ENCODE data around the gene ENG.

The ENG gene

GRCh38 chr9:127788337-127789011, 66.0 kb downstream of the ENG start:
- no peak for DNase-seq (ENCODE audit: low read depth)
- H3K4me3 ChIP-seq (ENCODE audit: control insufficient read depth, low read depth, low read length) = no peak overlapping the region
- TF ChIP-seq, protein P1, sequence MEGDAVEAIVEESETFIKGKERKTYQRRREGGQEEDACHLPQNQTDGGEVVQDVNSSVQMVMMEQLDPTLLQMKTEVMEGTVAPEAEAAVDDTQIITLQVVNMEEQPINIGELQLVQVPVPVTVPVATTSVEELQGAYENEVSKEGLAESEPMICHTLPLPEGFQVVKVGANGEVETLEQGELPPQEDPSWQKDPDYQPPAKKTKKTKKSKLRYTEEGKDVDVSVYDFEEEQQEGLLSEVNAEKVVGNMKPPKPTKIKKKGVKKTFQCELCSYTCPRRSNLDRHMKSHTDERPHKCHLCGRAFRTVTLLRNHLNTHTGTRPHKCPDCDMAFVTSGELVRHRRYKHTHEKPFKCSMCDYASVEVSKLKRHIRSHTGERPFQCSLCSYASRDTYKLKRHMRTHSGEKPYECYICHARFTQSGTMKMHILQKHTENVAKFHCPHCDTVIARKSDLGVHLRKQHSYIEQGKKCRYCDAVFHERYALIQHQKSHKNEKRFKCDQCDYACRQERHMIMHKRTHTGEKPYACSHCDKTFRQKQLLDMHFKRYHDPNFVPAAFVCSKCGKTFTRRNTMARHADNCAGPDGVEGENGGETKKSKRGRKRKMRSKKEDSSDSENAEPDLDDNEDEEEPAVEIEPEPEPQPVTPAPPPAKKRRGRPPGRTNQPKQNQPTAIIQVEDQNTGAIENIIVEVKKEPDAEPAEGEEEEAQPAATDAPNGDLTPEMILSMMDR (conservative IDR thresholded peaks at IDR 0.05; ENCODE audit: control insufficient read depth, insufficient read depth, low read depth, low read length) = no peak

DNA sequence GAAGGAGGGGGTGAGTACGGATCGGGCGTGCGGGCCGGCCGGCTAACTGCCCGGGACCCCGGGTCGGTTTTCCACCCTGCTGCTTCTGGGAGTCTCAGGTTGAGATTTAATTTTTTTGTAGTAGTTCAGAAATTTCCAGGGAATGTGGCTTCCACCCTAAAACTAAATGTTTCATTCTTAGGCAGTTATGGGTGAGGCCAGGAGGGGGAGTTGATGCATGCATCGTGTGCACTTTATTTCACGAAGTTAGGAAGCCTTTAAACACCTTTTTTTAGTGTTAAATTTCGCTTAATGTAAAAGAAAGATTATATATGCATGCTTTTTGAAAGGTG, 67.7 kb downstream of the ENG start:
- DNase-seq (ENCODE audit: low read depth) = peak; percentile 28
- H3K4me3 ChIP-seq (ENCODE audit: control insufficient read depth, low read depth, low read length) = peak overlapping the region; percentile 89
- TF ChIP-seq, protein P1 (conservative IDR thresholded peaks at IDR 0.05; ENCODE audit: control insufficient read depth, insufficient read depth, low read depth, low read length) = peak; percentile 58

- TF ChIP-seq, protein P1 (conservative IDR thresholded peaks at IDR 0.05; ENCODE audit: control insufficient read depth, insufficient read depth, low read depth, low read length) = no peak
- peak within 1 kb of the TSS; percentile 89 for H3K4me3 ChIP-seq (ENCODE audit: control insufficient read depth, low read depth, low read length)
- peak; percentile 78 for DNase-seq (ENCODE audit: low read depth)
Observed at GRCh38 chr9:127785933-127786772, 68.3 kb downstream of the ENG start, which contains the start of gene CDK9. Gene CDK9, plus strand, starts transcription at chr9:127786034. Its CDS starts 115 bp downstream, at chr9:127786149.

- TF ChIP-seq, protein P1 (conservative IDR thresholded peaks at IDR 0.05; ENCODE audit: control insufficient read depth, insufficient read depth, low read depth, low read length) = peak; percentile 51
- peak; percentile 61 for DNase-seq (ENCODE audit: low read depth)
- H3K4me3 ChIP-seq (ENCODE audit: control insufficient read depth, low read depth, low read length) = peak overlapping the region; percentile 53
Observed at GRCh38 chr9:127785023-127785932, 69.2 kb downstream of the ENG start.

DNA sequence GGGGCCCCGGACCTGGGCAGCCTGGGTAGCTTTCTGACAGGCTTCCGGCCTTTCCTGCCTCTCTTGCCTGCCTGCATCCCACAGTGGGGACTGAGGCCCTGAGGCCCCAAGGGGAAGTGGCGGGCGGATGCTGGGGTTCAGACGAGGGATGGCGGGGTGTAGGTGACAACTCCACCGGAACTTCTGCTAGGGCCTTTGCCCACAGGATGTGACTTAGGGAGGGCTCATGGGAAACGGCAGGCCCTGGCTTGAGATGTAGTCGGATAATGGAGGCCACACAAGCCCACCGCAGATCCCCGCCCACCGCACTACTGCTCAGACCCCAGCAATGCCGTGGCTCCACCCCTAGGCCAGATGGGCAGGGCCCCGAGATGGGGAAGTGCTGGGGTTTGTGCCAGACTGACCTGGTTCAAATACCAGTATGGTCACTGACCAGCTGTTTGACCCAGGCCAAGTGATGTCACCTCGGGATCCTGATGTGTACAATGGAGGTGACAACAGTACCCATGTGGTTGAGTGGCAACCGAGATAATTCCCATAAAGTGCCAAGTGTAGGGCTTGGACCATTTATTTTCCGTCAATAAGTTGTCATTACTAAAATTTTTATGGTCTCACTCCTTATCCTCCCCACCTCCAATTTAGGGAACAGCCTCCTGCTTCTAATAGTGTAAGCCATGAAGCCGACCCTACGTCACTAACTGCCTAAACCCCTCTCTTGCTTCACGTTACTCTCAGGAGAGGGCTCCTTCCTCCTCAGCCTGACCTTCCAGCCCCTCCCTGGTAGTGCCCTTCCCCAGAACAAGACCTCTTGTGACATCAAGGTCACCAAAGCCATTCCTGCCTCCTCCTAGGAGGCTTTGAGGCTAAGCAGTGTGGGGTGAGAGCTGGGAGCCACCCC, 71.1 kb downstream of the ENG start:
- TF ChIP-seq, protein P1 (conservative IDR thresholded peaks at IDR 0.05; ENCODE audit: control insufficient read depth, insufficient read depth, low read depth, low read length) = no peak
- H3K4me3 ChIP-seq (ENCODE audit: control insufficient read depth, low read depth, low read length) = no peak overlapping the region
- DNase-seq (ENCODE audit: low read depth) = no peak

Data from fibroblast of mammary gland (primary cell).